TTC549 (cell line): ENCODE results near the gene HSF5.
A peak's percentile ranks its signal among the peaks of the same experiment; 100 is the strongest.

Experiments used
- FAIRE-seq: peaks from 2 replicates; lab custom pipeline; 2012; peaks lifted over from hg19 to GRCh38; lab: Jason Lieb, UNC

HSF5 gene

GRCh38 chr17:58487589-58488427 lies at the start of gene HSF5:
HSF5 (minus strand) TSS chr17:58488408; CDS start chr17:58488274, 134 bp downstream.
- FAIRE-seq, result no peak

GRCh38 chr17:58537266-58537665 lies 49.1 kb upstream of the HSF5 start:
- FAIRE-seq, result no peak

- FAIRE-seq, result no peak
These were observed 48.3 kb upstream of the HSF5 start for GRCh38 chr17:58536542-58536941.

- no peak for FAIRE-seq
These were observed 47.2 kb upstream of the HSF5 start for GRCh38 chr17:58535431-58535830.

GRCh38 chr17:58534901-58535421 lies 46.8 kb upstream of the HSF5 start:
- FAIRE-seq, result no peak

- no peak for FAIRE-seq
These were observed 46.1 kb upstream of the HSF5 start for GRCh38 chr17:58534331-58534730.

GRCh38 chr17:58533616-58534188 lies 45.5 kb upstream of the HSF5 start:
- FAIRE-seq, result no peak

GRCh38 chr17:58532555-58532951 lies 44.3 kb upstream of the HSF5 start:
- FAIRE-seq, result no peak

GRCh38 chr17:58531661-58532554 lies 43.7 kb upstream of the HSF5 start:
- FAIRE-seq, result no peak

- no peak for FAIRE-seq
These were observed 42.9 kb upstream of the HSF5 start for GRCh38 chr17:58531122-58531521.

GRCh38 chr17:58530655-58531054 lies 42.4 kb upstream of the HSF5 start:
- FAIRE-seq, result no peak

GRCh38 chr17:58529275-58529674 lies 41.1 kb upstream of the HSF5 start:
- FAIRE-seq, result no peak

GRCh38 chr17:58528443-58528842 lies 40.2 kb upstream of the HSF5 start:
- no peak for FAIRE-seq

GRCh38 chr17:58527949-58528348 lies 39.7 kb upstream of the HSF5 start:
- no peak for FAIRE-seq

- no peak for FAIRE-seq
These were observed 39.1 kb upstream of the HSF5 start for GRCh38 chr17:58527306-58527705.

GRCh38 chr17:58525239-58525638 lies 37.0 kb upstream of the HSF5 start:
- no peak for FAIRE-seq

GRCh38 chr17:58521680-58522079 lies 33.5 kb upstream of the HSF5 start:
- no peak for FAIRE-seq

GRCh38 chr17:58520843-58521430 lies 32.7 kb upstream of the HSF5 start:
- FAIRE-seq, result no peak

GRCh38 chr17:58517928-58518609 lies 29.9 kb upstream of the HSF5 start:
- FAIRE-seq, result peak; percentile 96

- FAIRE-seq, result no peak
These were observed 29.2 kb upstream of the HSF5 start for GRCh38 chr17:58517378-58517927.

GRCh38 chr17:58516644-58517377 lies 28.6 kb upstream of the HSF5 start:
- FAIRE-seq, result no peak
